Measurements from ENCODE around the gene MUS81.

- TF ChIP-seq POLR2A (IDR thresholded peaks at IDR 0.05) (no peak), CTCF (IDR thresholded peaks at IDR 0.05) (no peak)
Observed at GRCh38 chr11:65903068-65903481, 42.8 kb downstream of the MUS81 start.

Measured in ovary (tissue), 3 donors.